ENCODE data around the gene TIGD3.
"Not testable (repeated sequence)": the region's sequence is repeated elsewhere in the genome, so short reads cannot be mapped to it uniquely, and the experiment has no call there.

Gene TIGD3

DNA sequence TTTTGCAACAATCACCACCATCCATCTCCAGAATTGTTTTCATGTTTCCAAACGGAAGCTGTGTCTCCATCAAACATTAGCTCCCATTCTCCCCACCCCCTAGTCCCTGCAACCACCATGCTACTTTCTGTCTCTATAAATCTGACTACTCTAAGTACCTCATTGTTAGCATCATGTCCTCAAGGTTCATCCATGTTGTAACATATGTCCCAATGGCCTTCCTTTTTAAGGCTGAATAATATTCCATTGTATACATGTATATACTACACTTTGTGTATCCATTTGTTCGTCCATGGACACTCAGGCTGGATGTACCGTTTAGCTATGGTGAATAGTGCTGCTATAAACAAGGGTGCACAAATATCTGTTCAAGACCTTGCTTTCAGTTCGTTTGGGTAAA lies 29.1 kb upstream of the TIGD3 start:
- no peak for FAIRE-seq

DNA sequence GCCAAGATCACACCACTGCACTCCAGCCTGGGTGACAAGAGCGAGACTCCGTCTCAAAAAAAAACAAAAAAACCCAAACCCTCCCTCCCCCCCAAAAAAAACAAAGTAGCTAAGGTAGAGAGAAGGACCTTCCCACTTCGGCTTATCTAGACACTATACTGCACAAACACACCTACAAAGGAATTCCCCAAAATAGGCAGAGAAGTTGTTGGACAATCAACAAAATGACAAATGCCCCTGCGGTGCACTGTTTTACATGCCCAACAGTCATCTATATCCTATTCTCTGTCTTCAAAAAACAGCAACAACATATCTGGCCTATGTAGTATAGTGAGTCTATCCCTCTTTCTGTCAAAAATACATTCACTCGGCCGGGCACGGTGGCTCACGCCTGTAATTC lies 27.5 kb upstream of the TIGD3 start:
- FAIRE-seq, result no peak

DNA sequence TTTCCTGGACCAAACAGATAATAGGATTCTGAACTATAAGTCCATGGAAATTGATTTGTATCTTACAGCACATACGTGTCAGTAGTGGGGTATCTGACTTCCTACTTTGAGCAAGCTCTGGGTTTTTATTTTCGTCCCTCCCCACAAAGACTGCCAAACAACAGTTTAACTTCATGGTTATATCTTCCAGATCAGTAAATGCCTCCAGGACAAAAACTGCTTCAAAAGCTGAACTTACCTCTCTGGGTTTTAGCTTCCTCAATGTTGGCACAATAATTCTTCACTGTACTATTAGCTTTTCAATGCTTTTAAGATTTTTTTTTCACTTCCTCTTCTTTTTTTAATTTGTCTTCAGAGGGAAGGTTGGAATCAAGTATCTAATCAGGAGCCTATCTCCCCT lies 25.1 kb upstream of the TIGD3 start:
- FAIRE-seq, result no peak

DNA sequence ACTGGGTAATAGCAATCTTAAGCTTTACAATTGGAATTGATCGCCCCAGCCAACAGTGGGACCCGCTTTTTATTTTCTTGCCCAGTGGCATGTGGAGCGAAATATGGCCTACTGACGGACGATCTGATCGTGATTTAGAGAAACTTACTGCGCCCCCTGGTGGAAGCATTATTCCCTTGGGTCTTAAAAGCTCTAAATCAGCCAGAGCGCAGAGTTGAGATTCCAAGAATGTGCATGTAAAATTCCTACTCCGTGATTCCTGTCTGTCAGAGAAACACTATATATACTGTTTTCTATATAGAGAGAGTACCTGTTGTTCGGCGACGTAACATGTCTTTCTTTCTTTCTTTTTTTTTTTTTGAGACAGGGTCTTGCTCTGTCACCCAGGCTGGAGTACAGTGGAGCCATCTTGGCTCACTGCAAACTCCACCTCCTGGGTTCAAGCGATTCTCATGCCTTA lies 24.6 kb upstream of the TIGD3 start:
- peak; percentile 95 for FAIRE-seq

DNA sequence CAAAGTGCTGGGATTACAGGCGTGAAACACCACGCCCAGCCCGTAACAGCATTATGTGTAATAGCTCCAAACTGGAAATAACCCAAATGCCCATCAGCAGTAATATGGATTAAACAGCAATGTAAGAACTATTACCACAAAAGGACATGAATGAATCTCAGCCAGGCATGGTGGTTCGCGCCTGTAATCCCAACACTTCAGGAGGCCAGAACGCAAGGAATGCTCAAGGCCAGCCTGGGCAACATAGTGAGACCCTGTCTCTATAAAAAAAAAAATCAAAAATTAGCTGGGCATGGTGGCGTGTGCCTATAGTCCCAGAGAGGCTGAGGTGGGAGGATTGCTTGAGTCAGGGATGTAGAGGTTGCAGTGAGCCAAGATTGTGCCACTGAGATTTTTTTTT lies 24.0 kb upstream of the TIGD3 start:
- no peak for FAIRE-seq

DNA sequence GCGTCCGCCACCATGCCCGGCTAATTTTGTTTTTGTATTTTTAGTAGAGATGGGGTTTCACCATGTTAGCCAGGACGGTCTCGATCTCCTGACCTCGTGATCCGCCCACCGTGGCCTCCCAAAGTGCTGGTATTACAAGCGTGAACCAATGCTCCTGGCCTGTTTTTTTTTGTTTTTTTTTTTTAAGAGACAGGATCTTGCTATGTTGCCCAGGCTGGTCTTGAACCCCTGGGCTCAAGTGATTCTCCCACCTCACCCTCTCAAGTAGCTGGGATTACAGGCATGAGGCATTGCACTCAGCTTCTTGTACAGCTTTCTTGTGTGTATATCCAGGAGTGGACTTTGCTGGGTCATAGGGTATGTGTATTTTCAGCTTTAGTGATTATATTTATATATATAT lies 22.0 kb upstream of the TIGD3 start:
- FAIRE-seq, result not testable (repeated sequence)

DNA sequence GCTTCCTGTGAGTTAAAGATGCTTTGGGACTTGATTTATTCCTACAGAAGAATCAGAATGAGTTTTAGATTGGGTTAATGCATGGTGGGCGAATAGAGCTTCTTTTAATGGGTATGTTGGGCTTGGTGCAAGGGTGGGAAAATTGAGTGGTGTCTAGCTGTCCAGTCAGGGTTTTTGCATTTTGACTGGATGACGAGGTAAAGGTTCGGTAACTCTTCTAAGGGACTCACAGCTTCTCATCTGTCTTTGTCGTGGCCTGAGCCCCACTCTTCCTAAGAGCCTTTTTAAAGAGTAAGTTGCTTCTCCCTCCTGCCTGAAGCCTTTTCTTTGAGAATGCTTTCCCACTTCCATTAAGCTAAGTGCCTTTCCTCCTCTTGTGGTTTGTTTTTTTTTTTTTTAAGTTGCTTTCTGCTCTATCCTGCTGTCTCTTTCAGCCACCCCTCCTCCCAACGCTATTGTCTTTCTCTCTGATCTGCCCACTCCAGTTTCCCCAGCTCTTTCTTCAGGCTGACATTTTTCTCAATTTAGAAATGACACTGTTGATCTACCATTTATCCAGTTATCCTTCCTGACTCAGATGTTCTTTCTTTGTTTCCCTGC lies 19.8 kb upstream of the TIGD3 start:
- FAIRE-seq, result no peak

DNA sequence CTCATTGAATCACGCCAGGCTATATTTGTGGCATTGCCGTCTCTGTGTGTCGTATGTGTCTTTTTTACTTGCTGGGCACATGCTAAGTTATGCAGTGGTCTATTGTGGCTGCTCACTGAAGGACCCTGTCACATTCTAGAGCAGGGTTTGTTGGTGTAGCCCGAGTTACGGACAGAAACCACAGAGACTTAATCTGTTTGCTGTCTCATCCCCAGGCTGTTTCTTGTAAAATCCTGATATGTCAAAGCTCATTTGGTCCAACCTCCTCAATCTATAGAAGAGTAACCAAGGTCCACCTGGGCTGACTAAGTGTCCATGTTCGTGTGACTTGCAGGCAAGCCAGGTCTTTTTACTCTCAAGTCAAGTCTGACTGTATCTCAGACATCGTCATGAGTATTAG lies 15.9 kb upstream of the TIGD3 start:
- FAIRE-seq, result no peak

DNA sequence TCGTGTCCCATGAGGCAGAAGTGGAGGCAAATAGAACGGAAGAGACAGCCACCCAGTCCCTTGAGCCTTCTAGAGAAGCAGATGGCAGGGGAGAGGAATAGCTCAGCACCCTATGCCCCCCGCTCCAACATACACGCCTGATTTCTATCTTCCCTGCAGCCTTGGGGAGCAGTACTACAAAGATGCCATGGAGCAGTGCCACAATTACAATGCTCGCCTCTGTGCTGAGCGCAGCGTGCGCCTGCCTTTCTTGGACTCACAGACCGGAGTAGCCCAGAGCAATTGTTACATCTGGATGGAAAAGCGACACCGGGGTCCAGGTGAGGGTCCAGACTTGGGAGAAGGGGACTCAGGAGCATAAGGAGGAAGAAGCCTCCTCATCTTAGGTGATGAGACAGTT lies 14.3 kb upstream of the TIGD3 start:
- FAIRE-seq, result no peak

DNA sequence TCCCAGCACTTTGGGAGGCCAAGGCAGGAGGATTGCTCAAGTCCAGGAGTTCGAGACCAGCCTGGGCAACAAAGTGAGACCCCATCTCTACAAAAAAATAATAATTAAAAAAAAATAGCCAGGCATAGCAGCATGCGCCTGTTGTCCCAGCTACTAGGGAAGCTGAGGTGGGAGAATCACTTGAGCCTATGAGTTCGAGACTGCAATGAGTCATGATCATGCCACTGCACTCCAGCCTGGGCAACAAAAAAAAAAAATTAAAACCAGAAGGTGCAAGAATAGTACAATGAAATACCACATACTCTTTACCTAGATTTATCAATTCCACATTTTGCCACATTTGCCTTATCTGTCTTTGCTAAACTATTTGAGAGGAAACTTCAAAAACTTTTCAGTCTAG lies 12.7 kb upstream of the TIGD3 start:
- no peak for FAIRE-seq

DNA sequence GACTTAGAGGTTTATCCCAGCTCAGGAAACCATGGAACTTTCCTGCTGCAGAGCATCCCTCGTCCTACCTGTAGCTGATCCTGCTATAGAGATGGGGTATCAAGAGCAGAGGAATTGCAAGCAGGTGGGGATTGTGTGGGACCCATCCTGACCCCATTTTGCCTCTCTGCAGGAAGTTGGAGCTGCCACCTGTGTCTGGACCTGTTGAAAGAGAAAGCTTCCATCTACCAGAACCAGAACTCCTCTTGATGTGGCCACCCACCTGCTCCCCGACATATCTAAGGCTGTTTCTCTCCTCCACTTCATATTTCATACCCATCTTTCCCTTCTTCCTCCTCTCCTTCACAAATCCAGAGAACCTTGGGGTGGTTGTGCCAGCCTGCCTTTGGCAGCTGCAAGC lies 3.0 kb upstream of the TIGD3 start:
- no peak for FAIRE-seq

DNA sequence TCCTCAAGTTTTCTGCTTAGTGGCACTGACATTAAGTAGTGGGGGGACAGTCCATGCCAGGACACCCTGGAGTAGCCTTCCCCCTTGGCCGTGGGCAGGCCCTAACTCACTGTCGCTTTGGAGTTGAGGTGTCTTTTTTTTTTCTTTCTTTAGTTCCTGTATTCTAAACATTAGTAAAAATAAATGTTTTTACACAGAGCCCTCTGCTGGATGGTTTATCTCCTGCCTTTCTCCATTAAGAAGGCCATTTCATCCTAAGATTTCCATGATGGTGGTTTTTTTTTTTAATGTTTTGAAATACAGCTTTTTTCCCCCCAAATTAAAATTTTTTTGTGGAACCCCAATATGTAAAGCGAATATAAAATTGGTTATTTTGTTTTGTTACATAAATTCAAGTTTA lies 1.8 kb upstream of the TIGD3 start:
- peak; percentile 97 for FAIRE-seq

DNA sequence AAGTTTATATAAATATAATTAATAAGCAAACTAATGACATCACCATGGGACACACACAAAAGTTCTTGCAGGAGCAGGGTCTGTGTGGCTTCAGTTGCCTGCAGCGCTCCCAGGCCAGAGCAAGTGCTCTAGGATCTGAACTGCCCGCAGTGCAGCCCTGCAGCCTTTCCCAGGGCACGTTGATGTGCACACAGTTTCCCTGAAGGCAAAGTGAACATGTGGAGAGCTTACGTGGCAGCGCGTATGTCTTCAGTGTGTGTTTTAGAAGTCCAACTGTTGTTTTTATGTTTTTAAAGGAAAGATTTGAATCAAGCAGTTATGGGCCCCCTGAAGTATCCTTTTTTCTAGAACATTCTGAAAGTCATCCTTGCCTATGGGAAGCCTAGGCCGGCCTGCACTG lies 1.2 kb upstream of the TIGD3 start:
- no peak for FAIRE-seq

DNA sequence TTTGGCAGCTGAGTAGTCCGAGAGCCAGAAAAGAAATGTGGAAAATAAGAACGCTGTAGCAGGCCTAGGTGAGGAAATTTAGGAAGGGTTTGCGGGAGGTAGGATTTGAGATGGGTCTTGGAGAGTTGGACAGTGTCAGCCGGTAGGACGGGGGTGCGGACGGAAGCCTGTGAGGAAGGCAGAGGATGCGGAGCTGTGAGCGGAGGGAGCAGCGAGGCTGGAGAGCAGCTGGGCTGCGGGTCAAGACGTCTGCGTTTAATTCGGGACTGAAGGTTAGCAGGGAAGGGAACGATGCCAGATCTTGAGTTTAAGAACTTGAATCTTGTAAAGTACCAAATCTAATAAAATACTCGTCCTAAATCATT lies 669 bp upstream of the TIGD3 start:
- FAIRE-seq, result no peak

DNA sequence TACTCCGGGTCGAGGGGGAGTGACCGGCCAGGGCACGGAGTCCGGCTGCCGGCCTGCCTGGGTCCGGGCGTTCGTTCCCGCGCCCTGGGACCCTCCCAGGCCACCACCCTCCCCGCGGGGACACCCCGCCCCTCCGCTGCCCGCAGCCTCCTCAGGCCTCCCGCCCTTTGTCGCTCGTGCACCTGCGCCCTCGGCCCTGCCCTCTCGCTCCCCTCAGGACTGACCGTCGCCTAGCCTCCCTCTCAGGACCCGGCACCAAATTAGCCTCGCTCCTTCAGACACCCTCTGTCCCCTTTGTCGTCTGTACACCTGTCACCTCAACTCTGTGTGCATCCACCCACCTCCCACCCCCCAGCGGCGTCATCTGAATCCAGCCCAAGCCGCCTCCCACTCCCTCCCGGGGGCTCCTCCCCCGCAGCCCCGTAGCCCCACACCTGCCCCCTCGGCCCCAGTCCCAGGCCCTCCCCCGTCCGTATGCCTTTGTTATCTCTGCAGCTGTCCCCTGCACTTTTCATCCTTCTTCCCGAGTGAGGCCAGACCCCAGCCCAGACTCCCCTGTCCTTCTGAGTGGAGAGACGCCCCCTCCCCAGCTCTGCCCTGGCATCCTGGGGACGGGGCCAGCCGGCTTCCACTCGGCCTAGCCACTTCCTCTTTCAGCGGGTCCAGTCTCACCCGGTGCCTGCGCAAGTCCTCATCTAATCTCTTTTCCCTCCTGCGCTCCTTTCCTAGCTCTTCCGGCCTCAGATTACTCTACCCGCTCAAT lies 643 bp downstream of the TIGD3 start:
- no peak for FAIRE-seq

DNA sequence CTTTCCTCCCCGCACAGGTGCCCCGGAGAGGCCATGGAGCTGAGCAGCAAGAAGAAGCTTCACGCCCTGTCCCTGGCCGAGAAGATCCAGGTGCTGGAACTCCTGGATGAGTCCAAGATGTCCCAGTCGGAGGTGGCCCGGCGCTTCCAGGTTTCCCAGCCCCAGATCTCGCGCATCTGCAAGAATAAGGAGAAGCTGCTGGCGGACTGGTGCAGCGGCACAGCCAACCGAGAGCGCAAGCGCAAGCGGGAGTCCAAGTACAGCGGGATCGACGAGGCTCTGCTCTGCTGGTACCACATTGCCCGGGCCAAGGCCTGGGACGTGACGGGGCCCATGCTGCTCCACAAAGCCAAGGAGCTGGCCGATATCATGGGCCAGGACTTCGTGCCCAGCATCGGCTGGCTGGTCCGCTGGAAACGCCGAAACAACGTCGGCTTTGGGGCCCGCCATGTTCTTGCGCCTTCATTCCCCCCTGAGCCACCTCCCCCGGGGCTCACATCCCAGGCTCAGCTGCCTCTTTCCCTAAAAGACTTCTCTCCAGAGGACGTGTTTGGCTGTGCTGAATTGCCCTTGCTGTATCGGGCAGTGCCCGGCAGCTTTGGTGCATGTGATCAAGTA lies 1.3 kb downstream of the TIGD3 start:
- no peak for FAIRE-seq

DNA sequence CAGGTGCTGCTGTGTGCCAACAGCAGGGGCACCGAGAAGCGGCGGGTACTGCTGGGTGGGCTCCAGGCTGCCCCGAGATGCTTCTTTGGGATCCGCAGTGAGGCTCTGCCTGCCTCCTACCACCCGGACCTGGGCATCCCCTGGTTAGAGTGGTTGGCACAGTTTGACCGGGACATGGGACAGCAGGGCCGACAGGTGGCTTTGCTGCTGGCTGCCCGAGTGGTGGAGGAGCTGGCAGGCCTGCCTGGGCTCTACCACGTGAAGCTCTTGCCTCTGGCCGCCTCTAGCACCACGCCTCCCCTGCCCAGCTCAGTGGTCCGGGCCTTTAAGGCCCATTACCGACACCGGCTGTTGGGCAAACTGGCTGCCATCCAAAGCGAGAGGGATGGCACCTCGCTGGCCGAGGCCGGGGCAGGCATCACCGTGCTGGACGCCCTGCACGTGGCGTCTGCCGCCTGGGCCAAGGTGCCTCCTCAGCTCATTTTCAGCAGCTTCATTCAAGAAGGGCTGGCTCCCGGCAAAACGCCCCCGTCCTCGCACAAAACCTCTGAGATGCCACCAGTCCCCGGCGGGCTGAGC lies 1.9 kb downstream of the TIGD3 start:
- FAIRE-seq, result no peak

DNA sequence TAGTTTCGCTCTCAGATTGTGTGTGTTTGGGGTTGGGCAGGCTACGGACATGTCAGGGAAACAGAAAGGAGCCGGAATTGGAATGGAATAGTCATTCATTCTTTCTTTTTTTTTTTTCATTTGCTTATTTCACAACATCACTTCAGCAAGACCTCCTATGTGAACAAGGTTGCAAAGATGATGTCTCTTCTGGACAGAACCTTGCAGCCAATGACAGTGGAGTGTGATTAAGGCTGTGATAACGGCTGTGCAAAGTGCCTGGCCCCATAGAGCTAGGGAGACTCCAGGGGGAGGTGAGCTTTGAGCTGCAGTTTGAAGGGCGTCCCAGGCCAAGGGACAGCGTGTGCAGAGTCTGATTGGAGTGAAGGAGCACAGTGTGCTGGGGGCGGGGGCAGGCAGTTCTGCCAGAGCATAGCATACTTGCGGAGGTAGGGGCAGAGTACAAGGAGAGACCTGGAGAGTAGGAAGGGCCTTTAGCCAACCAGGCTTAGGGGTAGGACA lies 3.4 kb downstream of the TIGD3 start:
- no peak for FAIRE-seq

DNA sequence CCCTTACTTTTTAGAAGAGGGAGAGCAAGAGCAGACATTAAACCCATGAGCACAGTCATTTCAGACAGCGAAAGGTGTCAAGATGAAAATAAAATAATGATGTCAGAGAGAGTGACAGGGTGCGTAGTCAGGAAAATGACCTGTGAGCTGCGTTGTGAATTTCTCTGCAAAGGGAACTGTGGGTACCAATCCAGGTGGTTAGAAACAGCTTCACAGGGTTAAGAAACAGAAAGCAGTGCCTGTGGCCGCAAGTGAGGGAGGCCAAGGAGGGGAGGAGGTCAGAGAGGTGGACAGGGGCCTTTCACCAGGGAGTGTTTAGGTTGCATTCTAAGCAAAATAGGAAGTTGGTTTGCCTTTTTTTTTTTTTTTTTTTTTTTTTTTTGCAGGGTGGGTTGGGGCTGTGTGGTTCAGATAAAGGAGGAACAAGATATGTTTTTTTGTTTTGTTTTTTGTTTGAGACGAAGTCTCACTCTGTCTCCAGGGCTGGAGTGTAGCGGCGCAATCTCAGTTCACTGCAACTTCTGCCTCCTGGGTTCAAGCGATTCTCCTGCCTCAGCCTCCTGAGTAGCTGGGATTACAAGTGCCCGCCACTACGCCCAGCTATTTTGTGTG lies 7.9 kb downstream of the TIGD3 start:
- no peak for FAIRE-seq

DNA sequence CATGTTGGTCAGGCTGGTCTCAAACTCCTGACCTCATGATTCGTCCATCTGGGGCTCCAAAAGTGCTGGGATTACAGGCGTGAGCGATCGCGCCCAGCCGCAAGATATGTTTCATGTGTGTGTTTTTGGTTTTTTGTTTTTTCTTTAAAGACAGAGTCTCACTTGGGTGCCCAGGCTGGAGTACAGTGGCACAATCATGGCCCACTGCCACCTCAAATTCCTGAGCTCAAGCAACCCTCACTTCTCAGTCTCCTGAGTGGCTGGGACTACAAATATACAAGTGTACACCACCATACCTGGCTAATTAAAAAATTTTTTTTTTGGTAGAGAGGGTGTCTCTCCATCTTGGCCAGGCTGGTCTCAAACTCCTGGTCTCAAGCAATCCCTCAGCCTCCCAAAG lies 8.4 kb downstream of the TIGD3 start:
- FAIRE-seq, result no peak

DNA sequence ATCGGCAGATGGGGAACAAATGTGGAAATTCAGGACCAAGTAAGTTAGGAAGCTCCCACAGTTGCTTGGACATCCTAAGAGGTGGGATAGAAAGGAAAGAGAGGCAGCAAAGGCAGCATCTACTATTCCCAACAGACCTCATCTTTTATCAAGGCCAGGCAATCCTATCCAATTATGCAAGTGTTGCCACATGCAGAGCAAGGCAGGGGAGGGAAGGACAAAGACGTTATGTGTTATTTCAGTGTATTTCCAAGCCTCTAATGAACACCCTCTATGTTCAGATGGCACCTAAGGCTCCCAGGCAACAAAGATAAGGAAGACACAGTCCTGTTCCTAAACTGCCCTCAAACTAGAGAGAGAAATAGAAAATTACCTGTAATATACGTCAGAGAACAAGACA lies 9.2 kb downstream of the TIGD3 start:
- FAIRE-seq, result no peak

DNA sequence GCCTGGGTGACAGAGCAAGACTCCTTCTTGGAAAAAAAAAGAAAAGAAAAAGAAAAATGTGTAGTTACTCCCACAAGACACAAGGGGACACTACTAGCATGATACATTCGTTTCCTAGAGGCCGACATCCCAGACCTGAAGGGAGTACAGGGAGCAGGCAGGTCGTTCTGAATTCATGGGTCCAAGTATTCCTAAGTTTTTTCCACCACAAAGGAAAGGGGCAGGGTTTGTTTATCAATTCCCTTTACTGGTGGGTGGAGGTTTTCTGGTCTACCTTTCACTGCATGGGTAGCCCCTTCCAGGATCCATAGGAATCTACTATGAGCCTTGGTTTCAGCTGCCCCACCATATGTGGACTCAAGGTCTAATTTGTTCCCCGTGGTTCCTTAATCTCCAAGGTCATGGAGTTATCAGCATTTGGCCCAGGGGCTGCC lies 11.8 kb downstream of the TIGD3 start:
- FAIRE-seq, result peak; percentile 80

DNA sequence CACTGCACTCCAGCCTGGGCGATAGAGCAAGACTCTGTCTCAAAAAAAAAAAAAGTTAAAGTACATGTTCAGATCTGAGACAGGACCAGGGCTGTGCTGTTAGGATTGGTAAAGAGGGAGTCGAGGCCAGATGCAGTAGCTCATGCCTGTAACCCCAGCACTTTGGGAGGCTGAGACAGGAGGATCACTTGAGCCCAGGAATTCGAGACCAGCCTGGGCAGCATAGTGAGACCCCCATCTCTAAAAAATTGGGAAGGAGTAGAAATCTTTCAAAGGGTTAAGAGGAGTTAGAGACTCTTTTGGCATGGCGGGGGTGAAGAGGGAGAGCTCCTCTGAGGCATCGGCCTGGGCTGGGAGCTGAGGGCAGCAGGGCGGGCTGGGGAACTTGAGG lies 16.1 kb downstream of the TIGD3 start:
- FAIRE-seq, result no peak
